T follicular helper cell (primary cell): ENCODE measurements around the gene ALDH3A1.

ENCODE experiments used
- DNase-seq: peaks from one replicate; pipeline ENCODE4 v3.0.0-alpha.2; 2020; ENCODE audit warnings: low read depth

ALDH3A1 gene

GRCh38 chr17:19719355-19720209 is 28.5 kb downstream of the ALDH3A1 start:
- no peak for DNase-seq

- no peak for DNase-seq
Observed at GRCh38 chr17:19718613-19719354, 29.3 kb downstream of the ALDH3A1 start.

- no peak for DNase-seq
Observed at GRCh38 chr17:19718041-19718612, 30.0 kb downstream of the ALDH3A1 start.

- DNase-seq = no peak
Observed at GRCh38 chr17:19717411-19717908, 30.6 kb downstream of the ALDH3A1 start.

- no peak for DNase-seq
Observed at GRCh38 chr17:19717031-19717360, 31.1 kb downstream of the ALDH3A1 start.

- DNase-seq = no peak
Observed at GRCh38 chr17:19716108-19717030, 31.7 kb downstream of the ALDH3A1 start, which contains the start of gene SLC47A2. TSS of gene SLC47A2 (minus strand) at chr17:19716584. CDS start at chr17:19716555, 29 bp downstream.

GRCh38 chr17:19714542-19715411 is 33.3 kb downstream of the ALDH3A1 start:
- DNase-seq = no peak

- DNase-seq = no peak
Observed at GRCh38 chr17:19713901-19714361, 34.2 kb downstream of the ALDH3A1 start.

GRCh38 chr17:19713462-19713861 is 34.6 kb downstream of the ALDH3A1 start:
- no peak for DNase-seq

- DNase-seq = no peak
Observed at GRCh38 chr17:19712436-19713004, 35.6 kb downstream of the ALDH3A1 start.

GRCh38 chr17:19709841-19710240 is 38.3 kb downstream of the ALDH3A1 start:
- DNase-seq = no peak

GRCh38 chr17:19708431-19709175 is 39.5 kb downstream of the ALDH3A1 start:
- DNase-seq = no peak

GRCh38 chr17:19707728-19708221 is 40.3 kb downstream of the ALDH3A1 start:
- no peak for DNase-seq

GRCh38 chr17:19706791-19707727 is 41.0 kb downstream of the ALDH3A1 start:
- DNase-seq = no peak

- no peak for DNase-seq
Observed at GRCh38 chr17:19705771-19706770, 42.0 kb downstream of the ALDH3A1 start.

GRCh38 chr17:19705201-19705600 is 42.9 kb downstream of the ALDH3A1 start:
- no peak for DNase-seq
